Activated gamma-delta T cell (primary cell): ENCODE data around the gene SMPDL3B.
A peak's percentile ranks its signal among the peaks of the same experiment; 100 is the strongest.

ENCODE experiments used
- DNase-seq: peaks from one replicate; lab custom pipeline; 2025; lab: John Stamatoyannopoulos, UW

SMPDL3B gene

GRCh38 chr1:27940297-27940696, 5.5 kb downstream of the SMPDL3B start:
- DNase-seq = no peak

GRCh38 chr1:27940870-27941560, 6.2 kb downstream of the SMPDL3B start:
- DNase-seq = no peak

DNA sequence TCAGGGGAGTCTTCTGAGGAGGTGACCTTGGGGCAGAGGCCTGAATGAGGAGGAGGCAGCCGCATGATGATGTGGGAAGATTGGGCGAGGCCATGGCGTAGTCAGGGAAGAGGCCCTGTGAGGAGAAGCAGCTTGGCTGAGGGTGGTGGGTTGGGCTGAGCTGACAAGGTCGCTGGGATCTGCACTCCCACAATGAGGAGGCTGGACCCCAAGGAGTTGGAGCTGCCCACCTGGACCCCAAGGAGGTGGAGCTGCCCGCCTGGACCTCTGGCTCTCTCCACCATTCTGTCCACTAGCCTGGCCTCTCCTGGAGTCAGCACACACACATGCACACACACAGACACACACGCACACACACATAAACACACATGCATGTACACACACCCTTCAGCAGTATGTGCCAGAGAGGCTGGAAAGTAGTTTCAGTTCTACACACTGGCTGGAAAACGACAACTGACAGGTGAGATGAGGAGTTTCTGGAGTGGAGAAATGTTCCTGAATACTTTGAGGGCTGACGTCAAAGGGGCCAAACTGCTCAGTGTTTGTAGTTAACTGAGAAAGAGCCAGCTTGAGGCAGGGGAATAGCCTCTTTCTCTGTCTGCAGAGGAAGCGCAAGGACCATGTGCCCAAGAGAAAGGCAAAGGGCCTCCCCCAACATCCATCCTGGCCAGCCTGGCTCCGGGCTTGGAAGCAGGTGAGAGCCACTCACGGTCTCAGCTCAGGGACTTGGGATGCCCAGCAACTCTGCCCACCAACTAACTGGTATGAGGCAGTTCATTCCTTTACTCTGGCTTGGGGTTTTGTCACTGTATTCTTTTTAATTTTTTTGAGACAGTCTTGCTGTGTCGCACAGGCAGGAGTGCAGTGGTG, 7.1 kb downstream of the SMPDL3B start:
- no peak for DNase-seq

DNA sequence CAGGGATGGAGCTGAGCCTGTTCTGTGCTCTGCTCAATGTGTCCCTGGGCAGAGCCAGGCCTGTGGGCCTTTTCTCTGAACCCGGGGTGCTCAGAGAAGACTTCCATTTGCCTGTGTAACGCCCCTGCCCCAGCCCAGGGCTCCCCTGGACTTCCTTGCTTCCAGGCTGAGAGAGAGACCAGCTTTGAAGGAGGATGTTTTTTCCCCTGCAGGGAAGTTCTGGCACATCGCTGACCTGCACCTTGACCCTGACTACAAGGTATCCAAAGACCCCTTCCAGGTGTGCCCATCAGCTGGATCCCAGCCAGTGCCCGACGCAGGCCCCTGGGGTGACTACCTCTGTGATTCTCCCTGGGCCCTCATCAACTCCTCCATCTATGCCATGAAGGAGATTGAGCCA, 10.2 kb downstream of the SMPDL3B start:
- DNase-seq = no peak

DNA sequence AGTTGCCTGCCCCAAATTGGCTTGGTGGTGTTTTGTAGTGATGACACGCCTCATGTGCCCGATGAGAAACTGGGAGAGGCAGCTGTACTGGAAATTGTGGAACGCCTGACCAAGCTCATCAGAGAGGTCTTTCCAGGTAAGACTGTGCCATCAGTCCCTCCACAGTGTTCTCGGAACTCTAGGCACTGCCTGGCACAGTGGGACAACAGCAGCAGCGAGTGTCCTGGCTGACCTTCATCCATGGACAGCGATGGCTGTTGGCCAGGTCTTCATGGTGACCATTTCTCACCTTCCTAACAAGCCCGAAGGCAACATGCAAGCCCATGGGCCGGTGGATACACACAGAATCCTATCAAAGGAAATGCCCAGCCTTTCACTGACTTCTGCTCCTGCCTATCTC, 14.2 kb downstream of the SMPDL3B start:
- no peak for DNase-seq

GRCh38 chr1:27951396-27951795, 16.6 kb downstream of the SMPDL3B start:
- DNase-seq = no peak

DNA sequence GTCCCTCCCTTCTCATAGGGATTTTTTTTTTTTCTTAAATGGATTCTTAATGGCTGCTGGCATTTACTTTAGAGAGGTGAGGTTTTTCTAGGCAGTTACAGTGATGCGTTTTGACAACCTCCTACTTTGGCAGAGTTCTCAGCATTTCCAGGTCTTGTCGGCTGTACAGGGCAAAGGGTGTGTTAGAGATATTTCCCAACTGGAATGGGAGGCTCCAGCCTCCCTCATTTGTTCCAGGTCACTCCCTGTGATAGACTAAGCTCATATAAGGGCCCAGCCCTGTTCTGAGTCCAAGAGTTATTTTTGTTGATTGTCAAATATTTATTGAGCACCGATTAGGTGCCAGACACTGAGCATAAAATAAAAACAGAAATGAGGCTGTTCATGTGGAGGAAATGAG, 17.3 kb downstream of the SMPDL3B start:
- no peak for DNase-seq

- DNase-seq = no peak
These were observed 19.4 kb downstream of the SMPDL3B start for GRCh38 chr1:27954186-27954585.

GRCh38 chr1:27955076-27955475, 20.3 kb downstream of the SMPDL3B start:
- DNase-seq = no peak

DNA sequence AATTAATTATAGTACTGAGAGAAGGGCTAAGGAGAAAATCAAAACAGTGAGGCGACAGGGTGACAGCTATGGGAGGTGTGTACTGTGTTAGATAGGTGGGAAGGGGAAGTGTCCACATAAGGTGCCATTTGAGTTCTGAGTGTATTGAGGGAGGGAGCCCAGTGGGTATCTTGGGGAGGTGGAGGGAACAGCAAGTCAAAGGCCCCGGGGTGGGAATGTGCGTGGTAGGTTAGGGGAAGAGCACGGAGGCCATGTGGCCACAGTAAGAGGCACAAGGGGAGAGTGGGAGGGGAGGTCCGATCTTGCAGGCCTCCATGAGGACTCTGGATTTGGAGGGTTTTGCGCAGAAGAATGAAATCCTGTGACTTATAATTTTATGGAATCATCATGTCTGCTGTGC, 22.0 kb downstream of the SMPDL3B start:
- no peak for DNase-seq

- DNase-seq = no peak
These were observed 22.9 kb downstream of the SMPDL3B start for GRCh38 chr1:27957655-27958054.

DNA sequence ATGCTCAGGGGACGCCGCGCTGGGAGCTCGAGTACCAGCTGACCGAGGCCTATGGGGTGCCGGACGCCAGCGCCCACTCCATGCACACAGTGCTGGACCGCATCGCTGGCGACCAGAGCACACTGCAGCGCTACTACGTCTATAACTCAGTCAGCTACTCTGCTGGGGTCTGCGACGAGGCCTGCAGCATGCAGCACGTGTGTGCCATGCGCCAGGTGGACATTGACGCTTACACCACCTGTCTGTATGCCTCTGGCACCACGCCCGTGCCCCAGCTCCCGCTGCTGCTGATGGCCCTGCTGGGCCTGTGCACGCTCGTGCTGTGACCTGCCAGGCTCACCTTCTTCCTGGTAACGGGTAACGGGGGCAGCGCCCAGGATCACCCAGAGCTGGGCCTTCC, 23.7 kb downstream of the SMPDL3B start:
- DNase-seq = no peak

- peak; percentile 72 for DNase-seq
These were observed 25.2 kb downstream of the SMPDL3B start, which contains the start of gene XKR8 for GRCh38 chr1:27959792-27960603. TSS of gene XKR8 (plus strand) at chr1:27959973. CDS start at chr1:27960070, 97 bp downstream.

DNA sequence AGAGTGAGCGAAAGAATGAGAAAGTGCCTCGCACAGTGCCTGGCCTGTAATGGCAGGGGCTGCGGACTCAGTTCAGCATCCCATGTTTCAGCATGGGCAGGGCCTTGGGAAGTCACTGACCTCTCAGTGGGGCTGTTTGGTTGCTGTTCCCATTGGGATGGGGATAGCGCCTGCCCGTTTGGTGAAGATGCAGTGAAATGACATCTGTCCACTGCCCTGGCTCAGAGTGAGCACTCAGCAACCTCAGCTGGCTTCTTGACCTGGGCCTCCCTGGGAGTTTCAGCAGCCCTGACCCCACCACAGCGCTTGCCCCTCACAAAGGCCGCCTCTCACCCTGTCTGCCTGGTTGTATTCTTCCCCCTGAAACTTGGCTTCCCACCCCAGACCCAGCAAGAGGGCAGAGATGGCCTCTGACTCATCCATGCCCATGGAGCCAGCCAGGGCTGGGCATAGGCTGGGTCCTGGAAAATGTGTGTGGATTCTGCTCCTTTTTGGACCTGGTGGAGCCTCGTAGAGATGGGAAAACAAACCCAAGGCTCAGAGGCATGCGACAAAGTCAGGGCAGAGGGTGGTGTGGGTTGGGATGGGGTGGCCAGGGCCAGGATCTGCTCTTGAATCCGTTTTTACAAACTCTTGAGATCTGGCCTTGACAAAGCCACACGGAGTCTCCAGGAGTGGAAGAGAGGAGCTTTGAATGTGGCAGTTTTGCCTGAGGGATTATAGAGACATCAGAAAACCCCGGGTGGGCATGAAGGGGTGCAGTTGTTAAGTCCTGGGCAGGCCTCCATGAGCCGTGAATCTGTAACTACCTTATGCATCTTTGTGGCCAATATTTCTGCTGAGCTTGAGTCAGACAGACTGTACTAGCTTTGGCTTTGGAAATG, 26.2 kb downstream of the SMPDL3B start:
- no peak for DNase-seq

DNA sequence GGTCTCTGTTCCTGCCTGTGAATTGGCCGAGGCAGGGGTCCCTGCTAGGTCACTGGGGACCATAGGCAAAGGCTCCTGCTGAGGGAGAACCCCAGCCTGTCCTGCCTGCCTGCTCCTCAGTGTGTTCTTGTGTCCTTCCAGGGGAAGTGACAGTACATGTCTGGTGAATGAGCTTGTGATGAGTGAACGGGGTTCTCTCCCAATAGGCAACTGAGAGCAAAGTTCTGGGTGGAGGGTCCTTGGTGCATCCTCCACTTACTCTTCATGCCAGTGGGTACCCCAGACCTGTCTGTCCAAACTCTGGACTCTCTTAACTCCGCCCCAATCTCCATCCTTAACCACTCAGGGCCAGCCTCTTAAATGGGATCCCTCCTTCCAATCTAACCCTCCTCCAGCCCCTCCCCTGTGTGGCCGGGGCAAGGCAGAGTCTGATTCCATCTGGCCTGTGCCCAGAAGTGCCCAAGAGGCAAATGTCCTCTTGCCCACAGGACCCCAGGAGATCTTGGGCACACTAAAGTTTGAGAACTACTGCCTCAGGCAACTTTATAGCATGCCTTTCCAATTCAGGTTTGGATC, 26.9 kb downstream of the SMPDL3B start:
- DNase-seq = no peak

- DNase-seq = no peak
These were observed 28.6 kb downstream of the SMPDL3B start for GRCh38 chr1:27963393-27963792.

DNA sequence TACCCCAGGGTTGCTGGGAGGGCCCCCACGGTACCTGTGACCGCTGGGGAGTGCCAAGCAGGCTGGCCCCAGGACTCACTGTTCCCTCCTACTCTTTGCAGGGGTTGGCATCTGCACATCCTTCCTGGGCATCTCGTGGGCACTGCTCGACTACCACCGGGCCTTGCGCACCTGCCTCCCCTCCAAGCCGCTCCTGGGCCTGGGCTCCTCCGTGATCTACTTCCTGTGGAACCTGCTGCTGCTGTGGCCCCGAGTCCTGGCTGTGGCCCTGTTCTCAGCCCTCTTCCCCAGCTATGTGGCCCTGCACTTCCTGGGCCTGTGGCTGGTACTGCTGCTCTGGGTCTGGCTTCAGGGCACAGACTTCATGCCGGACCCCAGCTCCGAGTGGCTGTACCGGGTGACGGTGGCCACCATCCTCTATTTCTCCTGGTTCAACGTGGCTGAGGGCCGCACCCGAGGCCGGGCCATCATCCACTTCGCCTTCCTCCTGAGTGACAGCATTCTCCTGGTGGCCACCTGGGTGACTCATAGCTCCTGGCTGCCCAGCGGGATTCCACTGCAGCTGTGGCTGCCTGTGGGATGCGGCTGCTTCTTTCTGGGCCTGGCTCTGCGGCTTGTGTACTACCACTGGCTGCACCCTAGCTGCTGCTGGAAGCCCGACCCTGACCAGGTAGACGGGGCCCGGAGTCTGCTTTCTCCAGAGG, 31.8 kb downstream of the SMPDL3B start:
- no peak for DNase-seq

DNA sequence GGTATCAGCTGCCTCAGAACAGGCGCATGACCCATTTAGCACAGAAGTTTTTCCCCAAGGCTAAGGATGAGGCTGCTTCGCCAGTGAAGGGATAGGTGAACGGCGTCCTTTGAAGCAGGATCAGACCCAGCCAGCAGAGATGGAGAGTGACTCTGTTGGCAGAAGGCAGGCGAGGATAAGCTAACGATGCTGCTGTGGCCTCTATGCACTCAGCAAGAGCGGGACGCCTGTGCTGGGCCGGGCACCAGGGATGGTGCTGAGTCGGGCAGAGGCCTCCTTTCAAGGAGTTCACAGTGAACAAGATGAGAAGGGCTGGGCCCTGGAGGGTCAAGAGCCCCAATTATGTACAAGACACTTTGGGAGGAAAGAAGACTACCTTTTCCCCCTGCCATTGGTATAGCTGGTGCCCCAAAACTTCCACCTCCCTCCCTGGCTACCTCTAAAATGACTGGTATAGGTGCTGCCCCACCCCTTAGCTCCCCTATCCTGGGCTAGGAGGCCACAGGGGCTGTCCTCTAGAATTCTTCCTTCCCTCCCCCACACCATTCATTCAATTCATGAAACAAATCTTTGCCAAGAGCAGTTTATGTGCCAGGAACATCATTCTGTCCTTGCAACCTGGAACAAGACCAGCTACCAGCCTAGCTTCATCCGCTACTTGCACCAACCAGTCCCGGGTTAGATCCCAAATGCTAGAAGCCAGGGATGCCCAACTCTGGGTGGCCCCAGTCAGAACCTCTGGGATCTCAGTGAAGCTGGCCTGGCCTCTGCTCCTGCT, 32.5 kb downstream of the SMPDL3B start:
- no peak for DNase-seq

DNA sequence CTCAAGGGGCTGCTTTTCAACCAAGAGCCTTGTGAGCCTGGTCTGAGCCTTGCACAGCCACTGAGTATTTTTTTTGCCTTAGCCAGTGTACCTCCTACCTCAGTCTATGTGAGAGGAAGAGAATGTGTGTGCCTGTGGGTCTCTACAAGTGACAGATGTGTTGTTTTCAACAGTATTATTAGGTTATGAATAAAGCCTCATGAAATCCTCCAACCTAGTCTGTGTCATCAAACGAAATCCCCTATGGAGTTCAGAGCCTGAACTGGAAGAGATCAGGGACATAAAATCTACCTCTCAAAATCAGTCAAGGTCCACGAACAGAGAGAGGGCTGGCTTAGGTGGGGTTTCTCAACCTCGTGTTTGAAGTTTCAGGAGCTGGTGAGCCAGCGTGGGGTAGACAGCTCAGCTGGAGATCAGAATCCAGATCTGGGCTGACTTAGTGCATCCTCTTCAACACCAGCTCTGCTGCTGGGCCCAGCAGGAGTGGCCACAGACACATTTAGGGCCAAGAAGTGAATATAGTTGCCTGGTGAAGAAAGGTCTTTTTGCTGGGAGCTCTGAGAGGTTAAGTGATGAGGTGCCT, 33.2 kb downstream of the SMPDL3B start:
- no peak for DNase-seq
